ENCODE measurements around the gene SAMMSON. TPM values are rescaled to one million over a fixed set of nuclear protein-coding genes. Genes with fewer than 3 reads are reported as not detected.

SAMMSON gene
- total and polyA plus RNA-seq, 4 experiments from 2014 or later = not detected

DNA sequence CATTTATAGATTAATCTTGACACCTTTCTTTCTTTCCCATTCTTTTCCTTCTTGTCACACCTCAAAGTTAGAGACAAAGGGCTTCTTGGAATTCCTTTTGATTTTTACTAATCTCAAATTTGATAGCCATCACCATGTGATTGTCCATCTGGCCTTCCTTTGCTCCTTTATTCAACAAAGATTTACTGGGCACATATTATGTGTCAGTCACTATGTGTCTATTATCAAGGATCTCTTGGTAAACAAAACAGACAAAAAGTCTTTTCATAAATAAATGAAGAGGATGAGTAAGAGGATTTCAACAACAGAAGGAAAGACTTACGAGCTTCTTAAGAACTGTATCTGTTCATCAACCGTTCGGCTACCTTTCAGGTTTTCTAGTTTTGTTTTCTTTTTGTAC, 56.5 kb downstream of the SAMMSON start:
- Mint-ChIP-seq H3K27ac (no peak overlapping the region), H3K4me1 (no peaks in the 10 kb centered on the region), H3K4me3 (no peak overlapping the region), H3K27me3 (peaks cover 0 to 4% of the 10 kb centered on the region in 2 donors), H3K9me3 (no peaks in the 10 kb centered on the region), H3K36me3 (no peaks in the 10 kb centered on the region)
- H3K4me1 ChIP-seq (ENCODE audit: insufficient read depth, low read length) = no peaks in the 10 kb centered on the region
- H3K27me3 ChIP-seq (ENCODE audit: insufficient read depth, low read length) = no peaks in the 10 kb centered on the region
- intact Hi-C loops (cut with micrococcal nuclease) = no loop called here
- CTCF ChIA-PET (ENCODE audit: partially characterized antibody) = no interaction called here
- H3K4me3 ChIP-seq (ENCODE audit: low read length in 2 of 2) = no peak overlapping the region
- no peak overlapping the region for H3K27ac ChIP-seq (ENCODE audit: low read depth, low read length)
- H3K9me3 ChIP-seq (ENCODE audit: control insufficient read depth in 1 of 2, low read length in 2 of 2) = no peaks in the 10 kb centered on the region
- no peaks in the 10 kb centered on the region for H3K36me3 ChIP-seq (ENCODE audit: insufficient read depth, low read length)
- no peak for DNase-seq
- POLR2A ChIA-PET (ENCODE audit: partially characterized antibody) = no interaction called here

DNA sequence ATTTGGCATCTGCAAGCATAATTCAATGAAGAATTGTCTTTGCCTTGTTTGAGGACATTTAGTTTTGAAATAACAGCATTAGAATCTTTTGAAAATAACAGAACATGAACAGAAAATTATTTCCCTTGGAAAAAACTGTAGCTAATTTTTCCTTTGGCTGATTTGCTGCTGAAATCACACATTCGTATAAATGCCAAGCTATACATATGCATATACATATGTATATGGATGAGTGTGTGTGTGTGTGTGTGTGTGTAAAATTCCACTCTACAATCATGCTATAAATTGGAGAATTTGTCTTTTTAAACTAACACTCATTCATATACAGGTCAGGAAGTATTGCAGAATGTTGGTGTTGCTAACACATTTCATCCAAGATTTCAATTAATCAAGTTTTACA, 57.9 kb downstream of the SAMMSON start:
- no peaks in the 10 kb centered on the region for H3K9me3 ChIP-seq (ENCODE audit: control insufficient read depth in 1 of 2, low read length in 2 of 2)
- Mint-ChIP-seq H3K4me1 (no peaks in the 10 kb centered on the region), H3K36me3 (no peaks in the 10 kb centered on the region), H3K4me3 (no peak overlapping the region), H3K27me3 (peaks cover 0 to 4% of the 10 kb centered on the region in 2 donors), H3K27ac (no peak overlapping the region), H3K9me3 (no peaks in the 10 kb centered on the region)
- ChIA-PET CTCF (ENCODE audit: partially characterized antibody) (no interaction called here), POLR2A (ENCODE audit: partially characterized antibody) (no interaction called here)
- no peak overlapping the region for H3K4me3 ChIP-seq (ENCODE audit: low read length in 2 of 2)
- no peak for DNase-seq
- intact Hi-C loops (cut with micrococcal nuclease) = no loop called here
- no peaks in the 10 kb centered on the region for H3K4me1 ChIP-seq (ENCODE audit: insufficient read depth, low read length)
- H3K27me3 ChIP-seq (ENCODE audit: insufficient read depth, low read length) = no peaks in the 10 kb centered on the region
- no peaks in the 10 kb centered on the region for H3K36me3 ChIP-seq (ENCODE audit: insufficient read depth, low read length)
- H3K27ac ChIP-seq (ENCODE audit: low read depth, low read length) = no peak overlapping the region

DNA sequence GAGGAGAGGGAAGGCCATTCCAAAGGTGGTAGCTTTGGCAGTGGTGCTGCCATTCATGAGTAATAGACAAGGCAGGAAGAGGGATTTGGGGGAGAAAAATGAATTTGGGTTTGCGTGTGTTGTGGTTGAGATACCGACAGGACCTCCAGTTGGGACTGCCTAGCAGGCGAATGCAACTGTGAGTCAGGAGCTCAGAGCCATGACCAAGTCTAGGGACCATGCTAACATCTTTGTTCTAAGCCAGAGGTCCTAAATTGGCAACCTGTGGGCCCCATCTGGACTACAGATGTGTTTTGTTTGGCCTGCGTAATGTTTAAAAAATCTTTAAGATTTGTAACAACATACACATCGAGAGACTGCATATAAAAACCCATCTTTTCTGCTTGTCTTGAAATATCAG, 61.6 kb downstream of the SAMMSON start:
- H3K27ac ChIP-seq (ENCODE audit: low read depth, low read length) = no peak overlapping the region
- Mint-ChIP-seq H3K9me3 (no peaks in the 10 kb centered on the region), H3K4me3 (no peak overlapping the region), H3K27ac (no peak overlapping the region), H3K4me1 (no peaks in the 10 kb centered on the region), H3K27me3 (peaks cover 2 to 3% of the 10 kb centered on the region in 2 donors), H3K36me3 (no peaks in the 10 kb centered on the region)
- DNase-seq = no peak
- POLR2A ChIA-PET (ENCODE audit: partially characterized antibody) = no interaction called here
- no peaks in the 10 kb centered on the region for H3K4me1 ChIP-seq (ENCODE audit: insufficient read depth, low read length)
- CTCF ChIA-PET (ENCODE audit: partially characterized antibody) = interaction anchor here (1.1 kb wide), 1 partner anchor 21 kb away, joined by 4 read pairs; no protein-coding TSS in a partner anchor
- no peaks in the 10 kb centered on the region for H3K27me3 ChIP-seq (ENCODE audit: insufficient read depth, low read length)
- H3K9me3 ChIP-seq (ENCODE audit: control insufficient read depth in 1 of 2, low read length in 2 of 2) = no peaks in the 10 kb centered on the region
- H3K36me3 ChIP-seq (ENCODE audit: insufficient read depth, low read length) = no peaks in the 10 kb centered on the region
- H3K4me3 ChIP-seq (ENCODE audit: low read length in 2 of 2) = no peak overlapping the region
- intact Hi-C loops (cut with micrococcal nuclease) = no loop called here

DNA sequence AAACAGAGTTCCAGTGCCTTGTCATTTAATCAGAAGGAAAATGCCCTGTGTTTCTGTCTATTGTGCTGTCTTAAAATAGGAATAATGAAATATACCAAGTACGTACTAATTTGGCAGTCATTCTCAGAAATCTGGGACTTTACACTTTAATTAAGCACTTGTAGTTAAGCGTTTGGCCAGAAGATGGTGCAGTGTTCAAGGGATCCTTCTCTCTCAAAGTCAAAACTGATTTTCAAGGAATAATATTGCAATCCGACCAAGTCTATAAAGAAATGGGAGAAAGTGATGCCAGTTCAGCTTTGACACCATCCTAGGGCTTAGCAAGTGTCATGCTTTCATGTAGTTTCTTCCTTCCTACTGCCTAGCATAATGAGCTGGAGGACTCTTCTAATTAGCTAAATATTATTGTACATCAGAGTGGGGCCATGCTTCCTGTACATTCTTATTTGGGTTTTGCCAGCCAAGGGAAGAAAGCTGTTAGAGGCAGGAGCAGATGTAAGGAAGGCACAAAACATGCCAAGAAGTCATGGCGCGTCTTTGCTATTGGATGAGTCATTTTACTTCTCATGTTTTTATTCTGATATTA, 64.8 kb downstream of the SAMMSON start:
- no peak overlapping the region for H3K27ac Mint-ChIP-seq
- POLR2A ChIA-PET (ENCODE audit: partially characterized antibody) = no interaction called here
- H3K27me3 Mint-ChIP-seq = peaks cover 3% of the 10 kb centered on the region in 2 donors
- H3K4me3 ChIP-seq (ENCODE audit: low read length in 2 of 2) = no peak overlapping the region
- no peaks in the 10 kb centered on the region for H3K36me3 ChIP-seq (ENCODE audit: insufficient read depth, low read length)
- no peaks in the 10 kb centered on the region for H3K9me3 ChIP-seq (ENCODE audit: control insufficient read depth in 1 of 2, low read length in 2 of 2)
- no peaks in the 10 kb centered on the region for H3K9me3 Mint-ChIP-seq
- no peaks in the 10 kb centered on the region for H3K4me1 ChIP-seq (ENCODE audit: insufficient read depth, low read length)
- H3K4me3 Mint-ChIP-seq = no peak overlapping the region
- CTCF ChIA-PET (ENCODE audit: partially characterized antibody) = interaction anchor here (0.6 to 1.1 kb wide), 2 partner anchors 9 to 1706 kb away, joined by 3 to 6 read pairs; no protein-coding TSS in a partner anchor
- H3K27me3 ChIP-seq (ENCODE audit: insufficient read depth, low read length) = no peaks in the 10 kb centered on the region
- no peak overlapping the region for H3K27ac ChIP-seq (ENCODE audit: low read depth, low read length)
- intact Hi-C loops (cut with micrococcal nuclease) = no loop called here
- H3K4me1 Mint-ChIP-seq = no peaks in the 10 kb centered on the region
- DNase-seq = peak in 1 of 5 donors; percentile 10
- H3K36me3 Mint-ChIP-seq = no peaks in the 10 kb centered on the region

DNA sequence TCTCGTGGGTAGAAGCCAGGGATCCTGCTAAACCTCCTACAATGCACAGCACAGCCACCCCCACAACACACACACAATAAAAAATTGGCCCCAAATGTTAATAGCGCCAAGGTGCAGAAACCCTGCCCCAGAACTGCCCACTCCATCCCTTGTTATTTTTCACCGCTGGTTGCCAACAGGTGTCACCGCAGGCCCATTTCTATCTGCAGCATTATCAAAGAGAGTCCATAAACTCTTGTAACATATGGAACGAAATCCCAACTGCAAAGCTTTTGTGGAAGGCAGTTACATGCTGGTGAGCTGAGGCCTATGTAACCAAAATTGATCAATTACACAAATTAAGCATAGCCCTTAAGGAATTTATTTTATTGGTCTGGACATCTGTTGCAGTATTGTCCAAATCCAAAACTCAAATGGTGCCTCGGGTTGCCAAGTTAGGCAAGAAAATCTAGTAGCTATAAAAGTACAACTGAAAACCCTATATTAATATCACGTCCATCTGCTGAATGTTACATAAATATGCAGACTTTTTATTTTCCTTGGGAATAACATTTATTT, 66.2 kb downstream of the SAMMSON start:
- H3K4me1 ChIP-seq (ENCODE audit: insufficient read depth, low read length) = no peaks in the 10 kb centered on the region
- H3K27ac Mint-ChIP-seq = no peak overlapping the region
- peaks cover 3% of the 10 kb centered on the region in 2 donors for H3K27me3 Mint-ChIP-seq
- H3K9me3 Mint-ChIP-seq = no peaks in the 10 kb centered on the region
- H3K36me3 Mint-ChIP-seq = no peaks in the 10 kb centered on the region
- H3K4me1 Mint-ChIP-seq = no peaks in the 10 kb centered on the region
- H3K4me3 Mint-ChIP-seq = no peak overlapping the region
- CTCF ChIA-PET (ENCODE audit: partially characterized antibody) = no interaction called here
- intact Hi-C loops (cut with micrococcal nuclease) = no loop called here
- no peak overlapping the region for H3K27ac ChIP-seq (ENCODE audit: low read depth, low read length)
- H3K9me3 ChIP-seq (ENCODE audit: control insufficient read depth in 1 of 2, low read length in 2 of 2) = no peaks in the 10 kb centered on the region
- H3K4me3 ChIP-seq (ENCODE audit: low read length in 2 of 2) = no peak overlapping the region
- H3K36me3 ChIP-seq (ENCODE audit: insufficient read depth, low read length) = no peaks in the 10 kb centered on the region
- no peaks in the 10 kb centered on the region for H3K27me3 ChIP-seq (ENCODE audit: insufficient read depth, low read length)
- POLR2A ChIA-PET (ENCODE audit: partially characterized antibody) = no interaction called here
- DNase-seq = no peak

DNA sequence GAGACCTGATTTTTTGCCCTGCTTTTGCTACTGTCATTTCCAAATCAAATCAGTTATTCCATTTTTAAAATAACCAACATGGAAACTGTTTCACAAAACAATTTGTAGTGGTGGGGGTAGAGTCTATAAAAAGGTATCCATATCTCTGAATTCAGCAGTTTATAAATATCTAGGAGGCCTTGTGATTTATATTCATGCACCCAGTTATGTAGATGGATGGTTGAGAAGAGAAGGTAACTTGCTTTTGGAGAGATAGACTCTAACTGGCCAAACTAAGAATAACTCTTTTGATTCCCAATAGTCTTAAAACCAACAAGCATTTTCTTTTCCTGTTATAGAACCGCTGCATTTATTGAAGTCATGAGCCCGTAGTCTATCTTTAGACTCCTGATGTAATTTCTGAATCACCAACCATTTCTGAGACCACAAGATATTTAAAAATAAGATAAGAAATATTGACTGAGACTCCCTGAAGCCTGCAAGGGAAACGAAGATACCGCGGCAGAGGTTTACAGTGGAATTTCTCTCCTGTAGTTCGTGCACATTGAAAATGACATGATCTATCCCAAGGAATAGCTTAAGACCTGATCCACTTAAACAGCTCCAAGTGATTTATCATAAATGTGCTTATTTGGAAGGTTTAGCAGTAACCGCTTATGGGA, 68.5 kb downstream of the SAMMSON start:
- Mint-ChIP-seq H3K27me3 (peaks cover 3 to 7% of the 10 kb centered on the region in 2 donors), H3K36me3 (no peaks in the 10 kb centered on the region), H3K4me3 (no peak overlapping the region), H3K27ac (no peak overlapping the region), H3K9me3 (no peaks in the 10 kb centered on the region), H3K4me1 (no peaks in the 10 kb centered on the region)
- Histone ChIP-seq H3K27me3 (ENCODE audit: insufficient read depth, low read length) (no peaks in the 10 kb centered on the region), H3K4me1 (ENCODE audit: insufficient read depth, low read length) (no peaks in the 10 kb centered on the region), H3K36me3 (ENCODE audit: insufficient read depth, low read length) (no peaks in the 10 kb centered on the region), H3K9me3 (ENCODE audit: control insufficient read depth in 1 of 2, low read length in 2 of 2) (no peaks in the 10 kb centered on the region), H3K27ac (ENCODE audit: low read depth, low read length) (no peak overlapping the region), H3K4me3 (ENCODE audit: low read length in 2 of 2) (no peak overlapping the region)
- POLR2A ChIA-PET (ENCODE audit: partially characterized antibody) = no interaction called here
- intact Hi-C loops (cut with micrococcal nuclease) = no loop called here
- no peak for DNase-seq
- CTCF ChIA-PET (ENCODE audit: partially characterized antibody) = no interaction called here

DNA sequence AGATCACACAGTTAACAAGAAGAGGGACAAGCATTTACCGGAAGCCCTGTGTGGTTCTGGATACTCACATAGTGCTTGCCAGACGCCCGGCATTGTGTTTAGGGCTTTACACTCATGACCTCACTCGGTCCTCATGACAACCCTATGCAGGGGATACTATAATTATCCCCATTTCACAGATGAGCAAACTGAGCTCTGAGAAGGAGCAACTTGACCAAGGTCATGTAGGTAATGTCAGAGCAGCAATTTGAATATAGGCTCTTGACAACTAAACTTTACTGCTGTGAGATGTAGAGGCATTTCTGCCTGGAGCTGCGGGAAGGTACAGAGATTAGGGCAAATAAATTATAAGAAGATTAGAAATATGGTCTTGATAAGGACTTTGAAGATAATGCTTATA, 70.0 kb downstream of the SAMMSON start:
- no peak for DNase-seq
- Mint-ChIP-seq H3K4me3 (no peak overlapping the region), H3K27ac (no peak overlapping the region), H3K4me1 (no peaks in the 10 kb centered on the region), H3K9me3 (peaks cover 0 to 2% (median 0%) of the 10 kb centered on the region in 8 donors), H3K27me3 (peaks cover 6 to 8% of the 10 kb centered on the region in 2 donors), H3K36me3 (no peaks in the 10 kb centered on the region)
- Histone ChIP-seq H3K27me3 (ENCODE audit: insufficient read depth, low read length) (no peaks in the 10 kb centered on the region), H3K27ac (ENCODE audit: low read depth, low read length) (no peak overlapping the region), H3K4me3 (ENCODE audit: low read length in 2 of 2) (no peak overlapping the region), H3K4me1 (ENCODE audit: insufficient read depth, low read length) (no peaks in the 10 kb centered on the region), H3K36me3 (ENCODE audit: insufficient read depth, low read length) (no peaks in the 10 kb centered on the region), H3K9me3 (ENCODE audit: control insufficient read depth in 1 of 2, low read length in 2 of 2) (no peaks in the 10 kb centered on the region)
- CTCF ChIA-PET (ENCODE audit: partially characterized antibody) = no interaction called here
- intact Hi-C loops (cut with micrococcal nuclease) = no loop called here
- POLR2A ChIA-PET (ENCODE audit: partially characterized antibody) = no interaction called here
